IPS-18c (cell line): ENCODE results near the gene FBP1.

Experiments
- H3K4me3 ChIP-seq: 2 replicates; pipeline ENCODE4 v1.7.0; 2013; ENCODE audit warnings: low read depth, mild to moderate bottlenecking, low read length, moderate library complexity; ENCODE audit not compliant: insufficient read depth
- H3K9me3 ChIP-seq: one replicate; pipeline ENCODE4 v1.6.1; 2013; ENCODE audit warnings: mild to moderate bottlenecking, low read length, moderate library complexity; ENCODE audit not compliant: control insufficient read depth, insufficient read depth

FBP1 gene

DNA sequence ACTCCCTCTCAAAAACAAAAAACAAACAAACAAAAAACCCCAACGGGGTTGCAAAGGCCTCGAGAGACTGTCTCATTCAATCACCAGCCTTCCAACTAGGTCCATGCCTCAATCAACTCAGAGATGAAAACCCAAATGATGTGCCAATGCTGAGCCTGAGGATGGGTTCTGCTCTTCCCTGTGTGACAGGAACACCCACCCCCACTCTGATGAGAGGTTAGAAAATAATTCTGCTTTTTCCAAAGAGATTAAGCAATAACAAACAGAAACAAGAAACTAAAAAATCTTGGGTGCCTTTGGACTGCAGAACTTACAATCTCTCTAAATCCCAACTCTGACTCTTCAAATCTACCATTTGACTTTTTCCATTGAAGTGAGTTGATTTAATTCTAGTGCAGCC lies 25.5 kb upstream of the FBP1 start:
- no peak overlapping the region for H3K4me3 ChIP-seq
- peaks cover 2% of the 10 kb centered on the region for H3K9me3 ChIP-seq

DNA sequence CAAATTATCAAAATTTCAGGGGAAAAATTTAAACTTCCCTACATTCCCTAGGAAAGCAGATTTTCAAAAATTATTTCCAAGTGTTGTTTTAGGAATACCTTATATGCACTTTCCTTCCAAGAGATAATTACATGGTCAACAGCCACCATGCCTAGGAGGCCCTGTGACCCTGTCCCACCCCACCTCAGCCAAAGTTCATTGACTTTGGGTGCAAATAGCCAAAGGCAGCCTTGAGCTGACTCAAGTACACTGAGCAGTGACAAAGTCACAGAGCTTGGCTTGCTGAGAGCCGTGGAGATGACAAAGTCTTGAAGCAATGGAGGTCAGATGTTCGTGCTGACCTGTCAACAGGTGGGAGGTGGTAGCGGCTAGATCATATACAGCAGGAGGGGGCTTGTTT lies 24.3 kb upstream of the FBP1 start:
- Histone ChIP-seq H3K9me3 (peaks cover 2% of the 10 kb centered on the region), H3K4me3 (no peak overlapping the region)

DNA sequence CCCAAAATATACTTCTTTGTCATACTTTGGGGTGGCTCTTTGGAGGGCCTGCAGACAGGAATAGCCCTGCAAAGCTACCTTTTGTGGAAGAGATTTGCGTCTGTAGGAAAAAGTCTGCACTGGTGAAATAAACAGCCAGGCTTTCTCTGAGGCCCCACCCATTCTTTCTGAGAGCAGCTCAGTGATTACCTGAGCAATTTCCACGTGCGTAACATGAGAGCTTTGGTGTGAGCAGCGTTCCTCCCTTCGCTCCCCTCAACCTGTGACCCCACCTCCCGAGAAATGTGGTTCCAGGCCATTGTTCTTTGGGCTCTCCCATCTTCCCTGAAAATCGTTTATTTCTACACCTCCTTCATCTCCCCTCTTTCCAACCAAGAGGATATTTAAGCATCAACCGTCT lies 23.8 kb upstream of the FBP1 start:
- Histone ChIP-seq H3K4me3 (no peak overlapping the region), H3K9me3 (peaks cover 2% of the 10 kb centered on the region)

DNA sequence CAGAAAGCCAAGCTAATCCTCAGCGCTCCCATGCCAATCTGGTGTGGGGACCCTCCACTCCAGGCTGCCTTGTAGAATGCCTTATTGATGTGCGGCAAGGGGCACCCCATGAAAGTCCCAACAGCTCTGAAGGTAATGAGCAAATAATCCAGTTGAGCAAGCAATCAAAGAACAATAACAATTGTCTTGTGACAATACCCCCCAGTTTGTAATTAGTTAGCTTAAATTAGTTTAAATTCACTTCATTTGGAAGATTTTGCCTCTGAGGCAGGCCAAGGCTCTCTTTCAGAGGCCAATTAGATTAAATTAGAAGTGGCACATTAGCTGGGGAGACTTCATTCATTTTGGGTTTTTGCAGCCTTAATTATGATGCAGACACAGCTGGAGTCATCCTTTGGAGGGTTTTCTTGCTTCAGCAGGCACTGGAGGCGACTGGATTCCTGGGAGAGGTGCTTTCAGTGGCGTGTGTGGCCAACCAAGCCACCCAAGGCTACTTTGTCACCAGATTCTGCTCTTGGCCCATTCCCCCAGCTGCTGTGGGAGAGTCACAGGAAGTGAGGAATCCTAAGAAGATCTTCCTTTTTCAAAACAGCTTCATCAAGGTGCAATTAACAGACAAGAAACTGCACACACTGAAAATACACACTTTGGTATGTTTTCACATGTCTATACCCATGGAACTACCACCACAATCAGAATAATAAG lies 17.9 kb upstream of the FBP1 start:
- Histone ChIP-seq H3K9me3 (no peaks in the 10 kb centered on the region), H3K4me3 (no peak overlapping the region)

DNA sequence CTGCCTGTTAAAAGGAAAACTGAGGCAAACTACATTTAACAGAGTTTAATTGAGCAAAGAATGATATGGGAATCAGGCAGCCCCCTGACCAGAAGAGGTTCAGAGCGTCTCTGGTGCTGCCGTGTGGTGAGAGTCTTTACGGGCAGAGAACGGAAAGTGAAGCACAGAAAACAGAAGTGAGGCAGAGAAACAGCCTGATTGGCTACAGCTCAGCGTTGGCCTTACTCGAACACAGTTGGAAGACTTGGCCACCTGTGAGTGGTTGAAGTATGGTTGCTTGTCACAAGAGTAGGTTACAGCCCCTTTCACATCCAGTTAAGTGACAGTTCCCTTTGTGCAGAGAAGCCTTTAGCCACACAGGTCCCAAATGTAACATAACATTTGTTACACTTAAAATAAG lies 16.9 kb upstream of the FBP1 start:
- Histone ChIP-seq H3K4me3 (no peak overlapping the region), H3K9me3 (no peaks in the 10 kb centered on the region)

DNA sequence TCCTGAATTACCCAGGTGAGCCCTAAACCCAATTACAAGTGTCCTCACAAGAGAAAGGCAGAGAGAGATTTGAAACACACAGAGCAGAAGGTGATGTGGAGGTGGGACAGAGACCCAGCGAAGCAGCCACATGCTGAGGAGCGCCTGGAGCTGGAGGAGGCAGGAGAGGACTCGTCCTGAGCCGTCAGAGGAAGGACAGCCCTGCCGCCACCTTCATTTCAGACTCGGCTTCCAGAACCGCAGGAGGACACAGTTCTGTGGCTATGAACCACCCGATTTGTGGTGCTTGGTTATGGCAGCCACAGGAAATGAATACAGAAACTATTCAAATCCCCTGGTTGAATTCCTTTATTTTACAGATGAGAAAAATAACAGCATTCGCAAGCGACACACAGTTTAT lies 16.4 kb upstream of the FBP1 start:
- no peaks in the 10 kb centered on the region for H3K9me3 ChIP-seq
- no peak overlapping the region for H3K4me3 ChIP-seq

DNA sequence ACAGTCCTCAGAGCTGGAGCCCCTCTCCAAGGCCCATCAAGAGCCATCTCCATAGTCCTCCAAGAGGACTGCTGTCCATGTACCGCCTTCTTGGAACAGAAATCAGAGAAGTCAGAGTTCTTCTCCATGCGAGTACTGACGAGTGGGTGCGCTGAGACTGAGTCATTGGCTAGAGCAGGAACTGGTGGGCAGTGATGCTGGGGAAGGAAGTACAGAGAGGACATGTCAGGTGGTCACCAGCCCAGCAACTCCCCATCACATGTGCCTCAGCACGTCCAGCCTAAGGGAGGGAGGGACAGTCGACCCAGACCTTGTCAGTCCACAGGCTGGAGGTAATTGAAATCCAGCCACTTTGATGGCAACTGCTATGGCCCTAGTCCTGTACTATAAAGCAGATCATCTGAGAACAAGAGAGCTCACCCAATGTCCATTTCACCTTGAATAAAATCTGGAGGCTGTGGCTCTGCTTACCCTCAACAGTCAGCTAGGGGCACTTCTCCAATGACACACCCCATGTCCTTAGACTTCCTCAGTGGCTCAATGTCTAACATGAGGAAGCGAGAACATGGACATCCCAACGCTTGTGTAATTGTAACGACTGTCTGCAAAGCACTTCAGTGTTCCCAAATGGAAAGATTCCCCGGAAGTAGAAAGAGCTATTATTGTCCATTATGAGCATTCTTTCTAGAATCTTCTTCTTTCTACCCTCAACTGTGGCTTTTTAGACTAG lies 15.0 kb upstream of the FBP1 start:
- Histone ChIP-seq H3K9me3 (no peaks in the 10 kb centered on the region), H3K4me3 (no peak overlapping the region)

DNA sequence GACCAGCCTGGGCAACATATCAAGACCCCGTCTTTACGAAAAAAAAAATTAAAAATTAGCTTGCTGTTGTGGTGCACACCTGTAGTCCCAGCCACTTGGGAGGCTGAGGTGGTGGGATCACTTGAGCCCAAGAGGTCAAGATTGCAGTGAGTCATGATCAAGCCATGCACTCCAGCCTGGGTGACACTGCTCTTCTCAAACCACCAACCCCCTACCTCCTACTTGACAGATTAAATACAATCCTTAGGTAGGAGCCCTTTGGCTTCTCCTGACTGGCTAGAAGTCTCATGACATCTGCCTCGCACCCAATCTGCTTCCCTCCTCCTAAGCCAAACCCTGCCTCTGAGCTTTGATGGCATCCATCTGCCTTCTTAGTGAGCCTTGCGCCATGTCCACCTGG lies 11.6 kb upstream of the FBP1 start:
- Histone ChIP-seq H3K4me3 (no peak overlapping the region), H3K9me3 (no peaks in the 10 kb centered on the region)

DNA sequence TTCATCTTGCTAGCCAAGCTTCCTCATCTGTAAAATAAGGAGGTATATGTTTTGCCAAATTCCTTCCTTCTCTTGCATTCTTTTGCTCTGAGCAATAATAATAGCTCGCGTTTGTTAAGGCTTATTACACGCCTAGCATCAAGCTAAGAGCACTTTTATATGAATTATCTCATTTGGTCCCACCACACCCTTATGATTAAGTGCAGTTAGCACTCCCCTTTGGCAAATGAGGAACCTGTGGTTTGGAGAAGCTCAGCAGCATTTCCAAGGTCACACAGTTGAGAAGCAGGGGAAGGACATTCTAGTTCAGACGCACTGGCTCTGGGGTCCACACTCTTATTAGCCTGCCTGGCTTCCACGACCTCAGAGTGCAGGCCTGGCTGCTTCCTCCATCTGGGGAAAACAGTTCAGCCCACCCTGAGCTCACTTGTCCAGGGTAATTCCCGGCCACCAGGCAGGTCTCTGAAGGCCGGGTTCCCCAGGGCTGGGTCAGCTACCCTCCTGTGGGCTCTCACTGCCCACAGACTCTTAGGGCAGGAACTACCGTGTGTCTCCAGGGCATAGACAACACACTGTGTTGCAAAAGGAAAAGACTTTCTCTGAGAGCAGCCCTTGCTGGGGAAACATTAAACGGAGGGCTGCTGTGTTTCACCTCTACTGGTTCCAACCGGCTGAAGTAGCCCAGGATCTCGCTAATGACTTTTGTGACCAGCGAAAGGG lies 9.9 kb upstream of the FBP1 start:
- H3K4me3 ChIP-seq: no peak overlapping the region
- no peaks in the 10 kb centered on the region for H3K9me3 ChIP-seq

DNA sequence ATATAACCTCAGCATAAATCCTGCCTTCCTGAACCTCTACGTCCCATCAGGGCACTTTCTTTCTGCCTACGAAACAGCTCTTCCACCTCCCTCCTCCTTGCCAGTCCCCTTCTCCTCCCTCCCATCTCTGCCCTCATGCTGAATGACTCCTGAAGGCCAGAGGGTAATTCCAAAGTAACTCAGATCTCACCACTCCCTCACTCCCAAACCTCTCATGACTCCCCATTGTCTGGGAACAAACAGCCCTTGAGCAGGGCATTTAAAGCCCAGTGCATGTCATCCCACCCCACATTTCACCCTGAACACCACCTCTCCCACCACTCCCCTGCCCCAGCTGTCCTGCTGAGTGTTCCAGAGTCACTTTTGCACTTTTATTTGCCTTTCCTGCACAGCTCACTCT lies 8.9 kb upstream of the FBP1 start:
- no peak overlapping the region for H3K4me3 ChIP-seq
- no peaks in the 10 kb centered on the region for H3K9me3 ChIP-seq

DNA sequence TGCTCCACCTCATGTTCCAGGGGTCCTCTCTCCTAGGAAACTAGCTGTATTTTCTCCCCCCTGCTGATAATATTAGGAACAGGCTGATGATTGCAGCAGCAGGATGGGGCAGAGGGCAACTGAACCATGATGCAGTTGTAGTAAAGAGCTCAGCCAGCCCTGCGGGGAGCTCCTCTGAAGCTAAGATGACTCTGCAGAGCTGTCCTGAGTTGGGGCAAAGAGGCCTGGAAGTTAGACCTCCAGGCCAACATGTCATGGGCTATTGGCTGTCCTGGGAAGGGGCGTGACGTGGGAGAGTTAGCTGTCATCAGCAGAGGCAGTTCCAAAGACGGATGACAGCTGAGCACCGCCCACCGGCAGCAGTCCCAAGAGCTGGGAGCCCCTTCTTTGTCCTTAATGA lies 6.6 kb upstream of the FBP1 start:
- no peak overlapping the region for H3K4me3 ChIP-seq
- H3K9me3 ChIP-seq: no peaks in the 10 kb centered on the region

DNA sequence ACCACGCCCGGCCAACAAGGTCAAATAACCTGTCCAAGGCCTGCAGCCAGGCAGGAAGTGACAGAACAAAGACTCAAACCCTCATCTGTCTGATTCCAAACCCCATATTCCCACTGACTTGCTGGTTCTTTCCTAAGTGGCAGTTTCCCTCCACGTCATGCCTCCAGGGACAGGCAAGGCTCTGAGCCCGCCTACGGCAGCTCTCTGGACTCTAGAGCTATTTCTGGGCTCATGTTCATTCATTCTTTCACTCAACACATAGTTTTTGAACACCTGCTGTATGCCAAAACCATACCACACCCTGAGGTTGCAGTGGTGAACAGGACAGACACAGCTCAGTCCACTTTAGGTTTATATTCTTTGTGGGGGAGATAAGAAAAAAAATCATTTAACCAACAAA lies 5.2 kb upstream of the FBP1 start:
- Histone ChIP-seq H3K4me3 (no peak overlapping the region), H3K9me3 (no peaks in the 10 kb centered on the region)

DNA sequence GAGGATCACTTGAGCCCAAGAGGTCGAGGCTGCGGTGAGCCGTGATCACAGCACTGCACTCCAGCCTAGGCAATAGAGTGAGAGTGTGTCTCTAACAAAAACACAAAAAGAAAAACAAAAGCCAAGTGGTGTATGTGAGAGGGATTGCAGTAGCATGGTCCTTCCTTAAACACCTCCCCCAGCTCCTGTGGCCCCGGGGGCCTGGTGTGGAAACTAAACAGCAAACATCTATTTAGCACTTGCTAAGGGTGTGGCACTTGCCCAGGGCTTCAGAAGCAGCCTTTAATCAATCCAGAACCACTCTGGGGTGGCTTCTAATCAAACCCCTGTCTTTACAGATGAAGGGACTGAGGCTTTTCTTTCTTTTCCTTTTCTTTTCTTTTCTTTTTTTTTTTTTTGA lies 4.4 kb upstream of the FBP1 start:
- H3K9me3 ChIP-seq: no peaks in the 10 kb centered on the region
- no peak overlapping the region for H3K4me3 ChIP-seq

DNA sequence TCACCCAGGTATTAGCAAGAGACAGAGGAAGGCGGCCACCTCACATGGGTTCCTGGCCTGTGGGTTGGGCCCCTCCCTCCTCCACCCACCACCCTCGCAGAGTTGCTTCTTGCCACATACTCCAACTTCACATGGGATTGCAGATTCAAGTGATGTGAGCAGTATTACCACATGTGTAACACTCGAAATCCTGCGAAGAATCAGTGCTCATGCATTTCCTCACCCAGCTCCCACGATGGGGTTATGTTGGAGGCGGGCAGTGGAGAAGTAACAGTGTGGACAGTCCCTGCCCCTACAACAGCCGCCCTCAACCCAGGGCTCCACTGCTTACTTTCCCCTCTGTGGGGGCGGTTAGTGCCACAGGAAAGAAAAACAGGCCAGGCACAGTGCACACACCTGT lies 3.9 kb upstream of the FBP1 start:
- no peaks in the 10 kb centered on the region for H3K9me3 ChIP-seq
- H3K4me3 ChIP-seq: no peak overlapping the region

DNA sequence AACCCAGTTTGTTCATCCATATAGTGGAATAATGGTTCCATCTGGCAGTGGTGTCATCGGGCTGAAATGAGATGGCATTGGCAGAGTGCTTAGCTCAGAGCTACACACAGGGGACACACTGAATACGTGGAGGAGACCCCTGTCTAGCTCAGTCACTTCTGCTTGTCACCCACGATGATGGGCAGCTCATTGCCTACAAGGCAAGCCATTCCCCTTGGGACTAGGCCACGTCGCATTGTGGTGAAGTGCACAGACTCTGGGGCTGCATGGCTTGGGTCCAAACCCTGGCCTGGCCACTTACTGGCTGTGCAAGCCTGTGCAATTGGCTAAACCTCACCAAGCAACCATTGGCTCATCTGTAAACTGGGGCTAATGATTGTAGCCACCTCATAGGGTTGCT lies 3.2 kb upstream of the FBP1 start:
- Histone ChIP-seq H3K4me3 (no peak overlapping the region), H3K9me3 (no peaks in the 10 kb centered on the region)

DNA sequence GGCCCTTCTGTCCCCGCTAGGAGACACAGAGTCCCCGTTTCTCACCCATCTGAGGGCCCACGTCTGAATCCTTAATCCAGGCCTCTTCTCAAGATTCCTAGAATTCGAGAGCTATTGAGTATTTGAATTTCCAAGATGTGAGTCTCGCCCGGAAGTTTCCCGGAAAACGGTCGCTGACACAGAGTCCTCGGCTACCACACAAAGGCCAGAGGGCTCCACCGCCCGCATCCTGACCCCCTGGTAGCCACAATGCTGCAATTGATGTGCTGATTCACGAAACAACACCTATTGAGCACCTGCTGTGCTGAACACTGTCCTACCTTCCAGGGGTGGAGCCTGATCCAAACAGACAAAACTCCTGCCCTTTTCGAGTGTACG lies 670 bp upstream of the FBP1 start:
- no peaks in the 10 kb centered on the region for H3K9me3 ChIP-seq
- peak overlapping the region; percentile 62 for H3K4me3 ChIP-seq

DNA sequence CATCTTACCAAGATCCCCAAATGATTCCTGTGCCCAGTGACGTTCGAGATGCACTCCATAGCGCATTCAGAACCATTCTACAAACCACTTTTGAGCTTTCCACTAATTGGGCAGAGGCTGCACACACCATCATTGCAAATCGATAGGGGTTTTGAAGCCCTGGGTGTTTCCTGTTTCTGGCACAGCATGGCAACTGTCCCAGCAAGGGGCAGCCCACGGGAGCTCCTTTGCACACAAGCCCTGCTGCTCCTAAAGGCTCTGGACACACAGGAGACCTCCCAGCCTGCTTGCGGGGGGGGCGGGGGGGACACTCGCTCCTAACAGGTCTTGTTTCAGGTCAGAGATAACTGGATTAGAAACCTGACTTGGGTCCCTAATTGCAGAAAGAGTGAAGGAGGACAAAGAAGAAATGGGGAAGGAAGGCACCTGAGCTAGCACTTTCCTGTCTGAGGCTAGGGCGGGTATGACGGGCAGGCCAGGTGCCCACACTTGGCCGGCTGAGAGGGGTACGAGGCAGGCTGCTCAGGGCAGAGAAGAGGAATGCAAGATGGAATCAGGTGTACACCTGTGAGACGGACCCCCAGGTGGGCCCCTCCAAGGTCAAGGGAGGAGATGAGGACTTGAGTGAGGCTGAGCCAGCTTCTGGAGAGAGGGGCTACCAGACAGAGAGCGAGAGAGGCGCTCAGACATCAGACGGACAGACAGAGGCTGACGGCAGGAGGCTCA lies 820 bp downstream of the FBP1 start:
- Histone ChIP-seq H3K9me3 (no peaks in the 10 kb centered on the region), H3K4me3 (peak overlapping the region; percentile 62)

DNA sequence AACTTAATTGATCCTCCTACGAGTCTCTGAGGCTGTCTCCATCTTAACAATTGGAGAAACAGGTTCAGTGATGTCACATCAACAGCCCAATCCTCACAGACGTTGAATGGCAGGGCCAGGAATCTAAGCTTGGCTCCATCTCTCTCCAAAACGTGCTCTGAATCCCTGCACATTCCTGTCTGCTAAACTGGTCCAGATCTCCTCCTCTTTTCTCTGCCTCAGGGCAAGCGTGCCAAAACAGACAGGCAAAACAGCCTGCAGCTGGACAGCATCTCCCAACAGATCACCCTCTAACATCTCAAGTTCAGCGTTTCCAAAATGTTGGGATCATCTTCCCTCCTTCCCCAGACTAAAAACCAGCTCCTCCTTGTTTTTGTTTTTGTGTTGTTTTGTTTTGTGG lies 6.6 kb downstream of the FBP1 start:
- Histone ChIP-seq H3K4me3 (no peak overlapping the region), H3K9me3 (no peaks in the 10 kb centered on the region)
